ENCODE results near the gene DOK5. TPM values are rescaled to one million over a fixed set of nuclear protein-coding genes. Genes with fewer than 3 reads are reported as not detected.

The DOK5 gene
- total RNA-seq, 2 donors from 2014 or later, result 4.6 to 6.7 TPM

DNA sequence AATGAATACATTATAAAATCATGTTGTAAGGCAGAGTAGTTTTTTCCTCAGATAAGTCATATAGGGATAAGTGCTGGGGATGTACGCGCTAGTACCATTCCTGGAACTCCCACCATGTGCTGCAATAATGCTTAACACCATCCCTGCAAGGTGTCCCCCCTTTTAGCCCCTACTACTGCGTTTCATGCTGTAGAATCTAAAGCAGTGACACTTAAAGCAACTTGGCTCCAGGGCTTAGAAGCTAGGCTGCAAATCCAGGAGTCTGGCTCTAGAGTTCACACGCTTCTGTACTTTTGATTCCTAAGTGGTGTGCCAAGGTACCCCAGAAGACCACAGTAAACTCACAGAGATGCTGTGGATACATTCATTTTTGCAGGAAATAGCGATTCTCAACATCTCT is 183.1 kb downstream of the DOK5 start:
- Mint-ChIP-seq H3K27ac (no peak overlapping the region), H3K27me3 (ENCODE audit: insufficient read depth) (no peaks in the 10 kb centered on the region), H3K4me3 (no peak overlapping the region), H3K36me3 (ENCODE audit: low read depth) (no peaks in the 10 kb centered on the region), H3K4me1 (peaks cover 13% of the 10 kb centered on the region), H3K9me3 (no peaks in the 10 kb centered on the region)
- 88 to 93% methylated on average over 5 of the region's 5 CpGs for WGBS, 2 experiments (ENCODE audit: insufficient coverage in 1 of 2, insufficient read length in 1 of 2)
- no peak for TF ChIP-seq CTCF (conservative IDR thresholded peaks at IDR 0.05)
- Histone ChIP-seq H3K27ac (ENCODE audit: low read depth, low read length) (no peak overlapping the region), H3K9ac (ENCODE audit: extremely low read depth, low read length, poor library complexity, severe bottlenecking) (no peak overlapping the region), H3K4me1 (ENCODE audit: control insufficient read depth, insufficient read depth, low read length) (peaks cover 4% of the 10 kb centered on the region), H3K9me3 (ENCODE audit: control insufficient read depth, low read length) (no peaks in the 10 kb centered on the region), H3K4me3 (ENCODE audit: low read length) (no peak overlapping the region), H3K36me3 (ENCODE audit: control insufficient read depth, insufficient read depth, low read length) (no peaks in the 10 kb centered on the region), H3K27me3 (ENCODE audit: control insufficient read depth, insufficient read depth, low read length, poor library complexity, severe bottlenecking) (no peaks in the 10 kb centered on the region)
- no peak for DNase-seq

GRCh38 chr20:54661265-54661664 is 185.9 kb downstream of the DOK5 start:
- no peak overlapping the region for H3K27ac Mint-ChIP-seq
- no peak overlapping the region for H3K4me3 Mint-ChIP-seq
- peak overlapping the region; percentile 92 for H3K27ac ChIP-seq (ENCODE audit: low read depth, low read length)
- H3K36me3 ChIP-seq (ENCODE audit: control insufficient read depth, insufficient read depth, low read length), result no peaks in the 10 kb centered on the region
- peaks cover 15% of the 10 kb centered on the region for H3K4me1 Mint-ChIP-seq
- peaks cover 4% of the 10 kb centered on the region for H3K4me1 ChIP-seq (ENCODE audit: control insufficient read depth, insufficient read depth, low read length)
- no peak for TF ChIP-seq CTCF (conservative IDR thresholded peaks at IDR 0.05)
- H3K9me3 ChIP-seq (ENCODE audit: control insufficient read depth, low read length), result peaks cover 12% of the 10 kb centered on the region
- H3K9me3 Mint-ChIP-seq, result peaks cover 8% of the 10 kb centered on the region
- no peak overlapping the region for H3K9ac ChIP-seq (ENCODE audit: extremely low read depth, low read length, poor library complexity, severe bottlenecking)
- no peak for DNase-seq
- no peaks in the 10 kb centered on the region for H3K27me3 Mint-ChIP-seq (ENCODE audit: insufficient read depth)
- no peaks in the 10 kb centered on the region for H3K36me3 Mint-ChIP-seq (ENCODE audit: low read depth)
- H3K27me3 ChIP-seq (ENCODE audit: control insufficient read depth, insufficient read depth, low read length, poor library complexity, severe bottlenecking), result no peaks in the 10 kb centered on the region
- WGBS, 2 experiments (ENCODE audit: insufficient coverage in 1 of 2, insufficient read length in 1 of 2), result 40 to 69% methylated on average over 1 to 2 of the region's 3 CpGs
- no peak overlapping the region for H3K4me3 ChIP-seq (ENCODE audit: low read length)

DNA sequence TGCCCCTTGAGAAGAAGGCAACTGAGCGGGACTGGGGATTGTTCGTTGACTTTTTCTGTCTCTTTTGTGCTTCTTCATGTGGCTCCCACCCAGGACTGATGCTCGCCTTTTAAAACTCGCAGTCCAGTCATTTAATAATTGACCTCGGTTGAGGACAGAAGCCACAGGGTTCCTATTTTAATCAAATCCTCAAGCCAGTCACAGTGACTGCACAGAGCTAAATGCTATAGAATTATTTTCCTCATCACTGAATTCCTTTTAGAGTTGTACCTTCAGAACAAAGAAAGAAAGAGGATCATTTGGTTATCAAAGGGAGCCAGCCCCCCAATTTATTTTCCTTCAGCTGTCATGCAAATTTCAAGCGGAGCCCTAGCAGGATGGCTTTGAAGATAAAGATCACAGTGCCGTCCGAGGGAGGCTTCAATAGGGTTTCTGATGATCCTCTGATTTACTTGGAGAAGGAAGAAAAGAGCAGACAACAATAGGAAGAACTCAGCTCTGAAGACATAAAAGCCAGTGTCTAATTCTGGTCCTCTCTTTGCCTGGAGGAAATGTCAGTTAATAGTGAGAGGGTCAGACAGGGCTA is 186.6 kb downstream of the DOK5 start:
- Mint-ChIP-seq H3K4me3 (no peak overlapping the region), H3K9me3 (peaks cover 15% of the 10 kb centered on the region), H3K27ac (no peak overlapping the region), H3K27me3 (ENCODE audit: insufficient read depth) (no peaks in the 10 kb centered on the region), H3K4me1 (peaks cover 15% of the 10 kb centered on the region), H3K36me3 (ENCODE audit: low read depth) (no peaks in the 10 kb centered on the region)
- Histone ChIP-seq H3K4me1 (ENCODE audit: control insufficient read depth, insufficient read depth, low read length) (peaks cover 4% of the 10 kb centered on the region), H3K9ac (ENCODE audit: extremely low read depth, low read length, poor library complexity, severe bottlenecking) (no peak overlapping the region), H3K4me3 (ENCODE audit: low read length) (no peak overlapping the region), H3K27me3 (ENCODE audit: control insufficient read depth, insufficient read depth, low read length, poor library complexity, severe bottlenecking) (no peaks in the 10 kb centered on the region), H3K36me3 (ENCODE audit: control insufficient read depth, insufficient read depth, low read length) (no peaks in the 10 kb centered on the region), H3K9me3 (ENCODE audit: control insufficient read depth, low read length) (peaks cover 19% of the 10 kb centered on the region), H3K27ac (ENCODE audit: low read depth, low read length) (peak overlapping the region; percentile 92)
- DNase-seq, result no peak
- TF ChIP-seq CTCF (conservative IDR thresholded peaks at IDR 0.05), result no peak
- 36 to 40% methylated on average over 8 of the region's 8 CpGs for WGBS, 2 experiments (ENCODE audit: insufficient coverage in 1 of 2, insufficient read length in 1 of 2)

All from endodermal cell (in vitro differentiated cells).